Fibroblast of the aortic adventitia (primary cell): ENCODE results near the gene POFUT2. TPM values are rescaled to one million over a fixed set of nuclear protein-coding genes. Genes with fewer than 3 reads are reported as not detected.
A peak's percentile ranks its signal among the peaks of the same experiment; 100 is the strongest.

Experiments used
- DNase-seq: peaks from one replicate; pipeline ENCODE4 v3.0.0-alpha.2; 2010; ENCODE audit warnings: low read depth
- H3K4me3 ChIP-seq: 2 replicates; pipeline ENCODE4 v1.5.1; 2011; ENCODE audit warnings: low read depth, mild to moderate bottlenecking, control low read depth, low read length, moderate library complexity
- CTCF ChIP-seq: IDR thresholded peaks from 2 replicates; pipeline ENCODE4 v1.5.1; 2011; ENCODE audit warnings: mild to moderate bottlenecking, low read length, control low read depth, inconsistent platforms; ENCODE audit not compliant: insufficient read depth
- total RNA-seq: library from RNA; depleted of rRNA; stranded (reverse); fragments of >200 nt; gene quantifications from 2 replicates; pipeline ENCODE4 v1.2.3, GENCODE V29; 2012; ENCODE audit warnings: low replicate concordance

Gene POFUT2
- total RNA-seq, 1 donor, result 23.8 TPM

GRCh38 chr21:45295576-45296365, 8.1 kb upstream of the POFUT2 start:
- no peak for DNase-seq
- no peak overlapping the region for H3K4me3 ChIP-seq
- TF ChIP-seq CTCF, result no peak

- peak; percentile 97 for DNase-seq
- H3K4me3 ChIP-seq, result no peak overlapping the region
- no peak for TF ChIP-seq CTCF
These were observed 7.0 kb upstream of the POFUT2 start for GRCh38 chr21:45294509-45295291.

GRCh38 chr21:45293726-45294401, 6.2 kb upstream of the POFUT2 start:
- TF ChIP-seq CTCF, result no peak
- DNase-seq, result no peak
- no peak overlapping the region for H3K4me3 ChIP-seq

- no peak overlapping the region for H3K4me3 ChIP-seq
- peak; percentile 45 for DNase-seq
- TF ChIP-seq CTCF, result no peak
These were observed 5.6 kb upstream of the POFUT2 start for GRCh38 chr21:45293220-45293725.

- peak; percentile 98 for TF ChIP-seq CTCF
- H3K4me3 ChIP-seq, result no peak overlapping the region
- DNase-seq, result peak; percentile 84
These were observed 4.9 kb upstream of the POFUT2 start for GRCh38 chr21:45292399-45293219.
